Right ventricle myocardium superior (tissue), 1 donor: ENCODE results near the gene SNORC. TPM values are rescaled to one million over a fixed set of nuclear protein-coding genes. Genes with fewer than 3 reads are reported as not detected.
"Not testable (repeated sequence)": the region's sequence is repeated elsewhere in the genome, so short reads cannot be mapped to it uniquely, and the experiment has no call there.

ENCODE experiments used
- ATAC-seq: fragments of 200-7000 bp; cut with Tn5 transposase; one replicate; pipeline ENCODE4 v1.9.1; 2020; ENCODE audit warnings: mild to moderate bottlenecking; ENCODE audit not compliant: poor library complexity
- DNase-seq: peaks from one replicate; pipeline ENCODE4 v3.0.0-alpha.2; 2020
- intact Hi-C: fragments of 100-400 bp; cut with DNase I; formaldehyde crosslinking; loops from one replicate; pipeline ENCODE4 v1.11.2; 2022
- long read RNA-seq: library from polyadenylated mRNA; unstranded; transcript quantifications from one replicate; pipeline ENCODE4 v2.0.0, GENCODE V29; 2021
- total RNA-seq: library from RNA; stranded (reverse); fragmentation: NEBNext Ultra II Directional; extraction: Animal tissue kit (Norgen Biotek cat#: 25700); gene quantifications from one replicate; pipeline ENCODE4 v1.2.1, GENCODE V29; 2021
- donor health status: DM: no; HTN: yes; CAD: no; lungs with severe emphysema.

Gene SNORC
- 0.70 TPM for total RNA-seq
- long read RNA-seq, partial matches to known transcripts = 0 of 1 reads
- long read RNA-seq, other reads (novel, unspliced or antisense) = 1 of 1 reads

- intact Hi-C loops = loop anchor here (10.0 kb wide), 1 partner anchor 165 kb away; the partner anchor contains the start of gene NEU2
Observed at GRCh38 chr2:232870018-232870765, at the start of gene SNORC. SNORC (plus strand) TSS chr2:232870264; CDS start chr2:232870342, 78 bp downstream.

GRCh38 chr2:232829988-232830387 lies 40.1 kb upstream of the SNORC start:
- DNase-seq (no peak), ATAC-seq (no peak)
- intact Hi-C loops = no loop called here

More at GRCh38 chr2:232870018-232870765, at the start of gene SNORC:
- no peak for ATAC-seq
- no peak for DNase-seq

GRCh38 chr2:232831496-232831895 lies 38.6 kb upstream of the SNORC start:
- intact Hi-C loops = no loop called here
- ATAC-seq (no peak), DNase-seq (no peak)

- ATAC-seq (peak; percentile 71), DNase-seq (no peak)
- intact Hi-C loops = no loop called here
Observed at GRCh38 chr2:232833830-232834229, 36.2 kb upstream of the SNORC start.

GRCh38 chr2:232835687-232836208 lies 34.3 kb upstream of the SNORC start:
- intact Hi-C loops = no loop called here
- ATAC-seq = peak; percentile 78
- no peak for DNase-seq

- no peak for ATAC-seq
- intact Hi-C loops = no loop called here
Observed at GRCh38 chr2:232836934-232837333, 33.1 kb upstream of the SNORC start.

GRCh38 chr2:232838406-232838874 lies 31.6 kb upstream of the SNORC start:
- DNase-seq (no peak), ATAC-seq (no peak)
- intact Hi-C loops = no loop called here

More at GRCh38 chr2:232836934-232837333, 33.1 kb upstream of the SNORC start:
- no peak for DNase-seq

GRCh38 chr2:232839411-232840079 lies 30.5 kb upstream of the SNORC start:
- peak; percentile 68 for DNase-seq
- ATAC-seq = peak; percentile 22
- intact Hi-C loops = no loop called here

- ATAC-seq (peak; percentile 61), DNase-seq (no peak)
- intact Hi-C loops = no loop called here
Observed at GRCh38 chr2:232842689-232843088, 27.4 kb upstream of the SNORC start.

- intact Hi-C loops = no loop called here
- DNase-seq = no peak
- ATAC-seq = peak; percentile 61
Observed at GRCh38 chr2:232843834-232844233, 26.2 kb upstream of the SNORC start.

- intact Hi-C loops = no loop called here
- no peak for ATAC-seq
Observed at GRCh38 chr2:232846055-232846454, 24.0 kb upstream of the SNORC start.

GRCh38 chr2:232850039-232850438 lies 20.0 kb upstream of the SNORC start:
- DNase-seq (no peak), ATAC-seq (no peak)
- intact Hi-C loops = loop anchor here (10.0 kb wide), 1 partner anchor 405 kb away; the partner anchor contains the start of gene ATG16L1

More at GRCh38 chr2:232846055-232846454, 24.0 kb upstream of the SNORC start:
- no peak for DNase-seq

GRCh38 chr2:232852081-232852480 lies 18.0 kb upstream of the SNORC start:
- intact Hi-C loops = loop anchor here (10.0 kb wide), 1 partner anchor 403 kb away; the partner anchor contains the start of gene ATG16L1
- not testable (repeated sequence) for ATAC-seq

GRCh38 chr2:232852676-232853075 lies 17.4 kb upstream of the SNORC start:
- intact Hi-C loops = loop anchor here (10.0 kb wide), 1 partner anchor 402 kb away; the partner anchor contains the start of gene ATG16L1
- DNase-seq = no peak
- ATAC-seq = no peak

More at GRCh38 chr2:232852081-232852480, 18.0 kb upstream of the SNORC start:
- not testable (repeated sequence) for DNase-seq

GRCh38 chr2:232854082-232854481 lies 16.0 kb upstream of the SNORC start:
- no peak for DNase-seq
- no peak for ATAC-seq
- intact Hi-C loops = loop anchor here (10.0 kb wide), 1 partner anchor 401 kb away; the partner anchor contains the start of gene ATG16L1

GRCh38 chr2:232857158-232857563 lies 12.9 kb upstream of the SNORC start:
- DNase-seq = no peak
- intact Hi-C loops = loop anchor here (10.0 kb wide), 1 partner anchor 398 kb away; the partner anchor contains the start of gene ATG16L1
- ATAC-seq = no peak

- DNase-seq = no peak
- ATAC-seq = no peak
- intact Hi-C loops = loop anchor here (10.0 kb wide), 1 partner anchor 395 kb away; the partner anchor contains the start of gene ATG16L1
Observed at GRCh38 chr2:232859385-232859916, 10.6 kb upstream of the SNORC start.

GRCh38 chr2:232860593-232861241 lies 9.3 kb upstream of the SNORC start:
- intact Hi-C loops = no loop called here
- ATAC-seq (no peak), DNase-seq (no peak)
